Erythroblast (primary cell): ENCODE measurements around the gene MTF2.
"Not testable (repeated sequence)": the region's sequence is repeated elsewhere in the genome, so short reads cannot be mapped to it uniquely, and the experiment has no call there.

Experiments
- GATA1 ChIP-seq: IDR thresholded peaks from 2 replicates; pipeline ENCODE4 v1.6.1; 2011; ENCODE audit warnings: low read depth, mild to moderate bottlenecking, control low read depth, low read length, moderate library complexity
- POLR2A ChIP-seq: IDR thresholded peaks from 2 replicates; pipeline ENCODE4 v1.6.1; 2011; ENCODE audit warnings: mild to moderate bottlenecking, low read length

DNA sequence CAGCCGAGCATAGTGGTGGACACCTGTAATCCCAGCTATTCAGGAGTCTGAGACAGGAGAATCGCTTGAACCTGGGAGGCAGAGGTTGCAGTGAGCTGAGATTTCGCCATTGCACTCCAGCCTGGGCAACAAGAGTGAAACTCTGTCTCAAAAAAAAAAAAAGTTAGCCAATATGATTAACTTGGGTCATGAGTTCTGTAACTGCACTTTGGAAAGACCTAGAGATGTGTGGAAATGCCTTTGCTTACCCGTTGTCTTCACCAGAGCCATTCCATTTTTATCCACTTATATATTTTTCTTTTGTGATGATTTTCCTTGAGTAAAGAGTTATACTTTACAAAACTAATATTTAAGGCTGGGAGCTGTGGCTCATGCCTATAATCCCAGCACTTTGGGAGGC lies 48.9 kb upstream of the MTF2 start:
- TF ChIP-seq POLR2A, GATA1: not testable (repeated sequence)
